WI38 (cell line): ENCODE data around the gene PDCD4.

Experiments used
- H3K4me3 ChIP-seq: 2 replicates; pipeline ENCODE4 v1.5.1; 2011; ENCODE audit warnings: low read depth, mild to moderate bottlenecking, control low read depth, low read length
- TF ChIP-seq, protein P1 (sequence below): IDR thresholded peaks from 2 replicates; pipeline ENCODE4 v1.5.1; 2012; ENCODE audit warnings: low read depth, mild to moderate bottlenecking, control low read depth, low read length

PDCD4 gene

DNA sequence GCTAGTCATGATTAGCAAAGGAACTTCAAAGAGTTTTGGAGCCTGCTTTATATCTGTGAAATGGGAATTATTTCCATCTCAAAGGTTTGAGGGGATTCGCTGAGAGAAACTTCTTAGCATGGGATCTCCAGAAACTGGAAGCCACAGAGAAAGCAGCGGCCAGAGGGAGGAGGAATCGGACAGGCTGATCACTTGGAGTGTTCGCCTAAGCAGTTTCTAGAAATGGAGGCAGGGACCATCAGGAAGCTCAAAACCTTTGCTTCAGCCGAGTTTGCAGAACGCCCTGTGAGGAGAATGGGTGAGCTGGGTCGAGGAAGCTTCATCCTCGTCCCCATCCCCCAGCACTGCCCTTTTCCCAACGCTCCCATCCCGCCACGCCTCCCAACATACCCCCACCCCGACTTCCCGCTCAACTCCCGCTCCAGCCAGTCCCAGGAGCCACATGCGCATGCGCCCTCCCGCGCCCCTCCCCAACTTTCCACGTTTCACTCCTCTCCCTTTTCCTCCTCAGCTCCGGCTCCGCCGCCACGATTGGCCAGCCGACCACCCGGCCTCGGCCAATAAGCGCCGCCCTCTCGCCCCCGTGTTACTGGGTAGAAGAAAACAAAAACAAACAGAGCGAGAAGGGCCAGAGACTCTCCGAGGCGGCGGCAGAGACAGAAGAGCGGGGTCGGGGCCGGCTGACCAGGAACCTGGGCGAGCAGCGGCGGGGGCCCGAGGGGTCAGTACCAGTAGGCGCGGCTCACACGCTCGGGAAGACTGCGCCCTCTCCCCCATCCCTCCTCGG is at the start of gene PDCD4:
TSS of gene PDCD4 (plus strand) at position 631 of the 787 bp plus-strand sequence. CDS start 4,100 bp downstream, outside the sequence.
- TF ChIP-seq, protein P1, sequence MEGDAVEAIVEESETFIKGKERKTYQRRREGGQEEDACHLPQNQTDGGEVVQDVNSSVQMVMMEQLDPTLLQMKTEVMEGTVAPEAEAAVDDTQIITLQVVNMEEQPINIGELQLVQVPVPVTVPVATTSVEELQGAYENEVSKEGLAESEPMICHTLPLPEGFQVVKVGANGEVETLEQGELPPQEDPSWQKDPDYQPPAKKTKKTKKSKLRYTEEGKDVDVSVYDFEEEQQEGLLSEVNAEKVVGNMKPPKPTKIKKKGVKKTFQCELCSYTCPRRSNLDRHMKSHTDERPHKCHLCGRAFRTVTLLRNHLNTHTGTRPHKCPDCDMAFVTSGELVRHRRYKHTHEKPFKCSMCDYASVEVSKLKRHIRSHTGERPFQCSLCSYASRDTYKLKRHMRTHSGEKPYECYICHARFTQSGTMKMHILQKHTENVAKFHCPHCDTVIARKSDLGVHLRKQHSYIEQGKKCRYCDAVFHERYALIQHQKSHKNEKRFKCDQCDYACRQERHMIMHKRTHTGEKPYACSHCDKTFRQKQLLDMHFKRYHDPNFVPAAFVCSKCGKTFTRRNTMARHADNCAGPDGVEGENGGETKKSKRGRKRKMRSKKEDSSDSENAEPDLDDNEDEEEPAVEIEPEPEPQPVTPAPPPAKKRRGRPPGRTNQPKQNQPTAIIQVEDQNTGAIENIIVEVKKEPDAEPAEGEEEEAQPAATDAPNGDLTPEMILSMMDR = no peak
- peak within 1 kb of the TSS; percentile 85 for H3K4me3 ChIP-seq

DNA sequence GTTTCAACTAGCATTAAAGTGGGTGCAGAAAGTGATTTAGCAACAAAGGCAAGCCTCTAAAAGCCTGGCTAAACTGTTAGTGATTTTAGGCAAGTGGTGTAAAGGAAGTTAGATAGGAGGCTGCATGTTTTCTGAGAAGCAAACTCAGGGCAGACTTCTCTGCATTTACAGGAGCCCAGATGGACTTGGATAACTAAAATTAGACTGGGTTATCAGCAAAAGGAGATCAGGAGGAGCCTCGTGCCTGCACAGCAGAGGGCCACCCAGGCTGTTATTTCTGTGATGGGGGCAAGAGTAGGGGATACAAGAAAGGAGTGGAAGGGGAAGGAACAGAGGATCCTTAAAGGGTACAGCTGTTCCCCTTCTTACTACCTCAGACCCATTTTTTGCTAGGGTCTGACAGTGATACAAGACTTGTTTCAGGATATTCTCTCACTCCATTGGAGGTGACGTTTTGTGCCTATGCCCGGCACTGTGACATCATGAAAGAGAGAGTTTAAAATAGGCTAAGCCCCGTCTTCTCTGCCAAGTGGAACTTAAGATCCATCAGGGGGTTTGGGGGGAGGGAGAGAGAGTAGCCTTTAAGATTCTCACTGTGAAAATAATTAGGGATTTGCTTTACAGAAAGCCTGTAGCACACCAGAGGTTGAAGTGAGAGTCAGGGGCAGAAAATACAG is 49.6 kb upstream of the PDCD4 start:
- H3K4me3 ChIP-seq = no peak overlapping the region
- TF ChIP-seq, protein P1 = no peak

DNA sequence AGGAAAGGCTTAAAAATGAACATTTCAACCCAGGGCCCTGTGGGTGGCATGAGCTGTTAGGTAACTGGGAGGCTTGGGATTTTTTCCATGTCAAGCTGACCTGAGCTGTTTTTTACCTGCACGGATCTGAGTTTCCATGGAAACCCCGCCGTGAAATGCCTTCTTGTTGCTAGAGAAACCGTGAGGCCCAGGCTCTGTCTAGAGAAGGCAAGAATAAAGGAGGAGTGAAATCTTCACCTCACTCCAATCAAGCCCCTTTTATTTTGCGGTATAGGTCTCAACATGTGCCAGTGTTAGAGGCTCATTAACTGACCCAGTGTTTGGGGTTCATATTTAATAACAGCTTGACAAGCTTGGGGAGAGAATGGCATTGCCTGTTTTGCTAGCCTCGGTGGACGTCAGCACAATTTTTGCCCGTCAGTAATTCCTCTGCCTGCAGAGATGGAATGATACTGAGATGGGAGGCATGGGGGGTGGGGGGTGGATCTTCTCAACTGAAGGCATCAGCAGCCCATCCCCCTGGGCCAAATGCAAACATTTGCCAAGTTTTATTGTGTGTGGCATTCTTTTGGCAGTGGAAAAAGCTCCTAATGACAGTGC is 48.9 kb upstream of the PDCD4 start:
- no peak overlapping the region for H3K4me3 ChIP-seq
- TF ChIP-seq, protein P1 = no peak

DNA sequence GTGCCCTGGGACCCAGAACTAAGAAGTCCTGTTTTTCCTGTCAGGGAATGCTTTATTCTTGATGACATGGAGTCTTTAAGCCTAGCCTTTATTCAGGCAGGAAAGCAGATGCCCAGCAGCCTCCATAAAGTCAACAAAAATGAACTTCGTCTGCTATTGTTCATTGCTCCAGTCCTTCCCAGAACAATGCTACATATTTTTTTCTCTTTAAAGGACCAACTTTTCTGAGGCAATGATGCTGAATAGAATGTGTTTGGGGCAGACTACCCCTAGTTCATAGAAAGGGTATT is 47.6 kb upstream of the PDCD4 start:
- no peak overlapping the region for H3K4me3 ChIP-seq
- TF ChIP-seq, protein P1 = no peak

DNA sequence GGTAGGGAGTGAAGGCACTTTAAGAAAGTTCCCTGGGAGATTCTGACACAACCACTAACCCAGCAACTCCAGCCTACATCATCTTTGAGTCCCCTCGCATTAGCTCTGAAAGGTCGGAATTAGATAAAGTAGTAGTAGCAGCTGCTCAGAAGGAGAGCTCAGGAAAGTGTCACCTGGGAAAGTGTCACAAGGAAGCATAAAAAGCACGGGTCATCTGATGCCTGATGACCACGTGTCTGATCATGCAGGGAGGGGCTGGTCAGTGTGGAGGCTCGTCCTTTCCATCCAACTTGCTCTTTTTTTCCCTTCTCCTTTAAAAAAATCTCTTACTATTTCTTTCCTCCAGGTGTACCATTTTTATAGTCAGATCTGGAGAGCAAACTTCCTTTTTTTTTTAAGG is 47.1 kb upstream of the PDCD4 start:
- TF ChIP-seq, protein P1 = no peak

DNA sequence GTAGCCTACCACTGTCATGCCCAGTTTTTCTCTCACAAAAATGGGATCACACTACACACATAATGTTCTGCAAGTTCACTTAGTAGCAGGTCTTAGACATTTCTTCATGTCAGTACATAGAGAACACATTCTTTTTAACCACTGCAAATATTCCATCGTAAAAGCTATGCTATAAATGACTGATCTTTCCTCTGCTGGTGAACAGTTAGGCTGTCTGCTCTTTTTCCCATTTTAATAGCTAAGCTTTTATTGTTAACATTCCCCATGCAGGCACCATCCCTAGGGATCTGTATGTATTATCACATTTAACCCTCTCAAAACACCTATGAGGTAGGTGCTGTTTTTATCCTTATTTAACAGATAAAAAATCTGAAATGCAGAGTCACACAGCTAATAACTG is 46.2 kb upstream of the PDCD4 start:
- TF ChIP-seq, protein P1 = no peak
- no peak overlapping the region for H3K4me3 ChIP-seq

More for the DNA sequence above, 47.1 kb upstream of the PDCD4 start:
- no peak overlapping the region for H3K4me3 ChIP-seq

DNA sequence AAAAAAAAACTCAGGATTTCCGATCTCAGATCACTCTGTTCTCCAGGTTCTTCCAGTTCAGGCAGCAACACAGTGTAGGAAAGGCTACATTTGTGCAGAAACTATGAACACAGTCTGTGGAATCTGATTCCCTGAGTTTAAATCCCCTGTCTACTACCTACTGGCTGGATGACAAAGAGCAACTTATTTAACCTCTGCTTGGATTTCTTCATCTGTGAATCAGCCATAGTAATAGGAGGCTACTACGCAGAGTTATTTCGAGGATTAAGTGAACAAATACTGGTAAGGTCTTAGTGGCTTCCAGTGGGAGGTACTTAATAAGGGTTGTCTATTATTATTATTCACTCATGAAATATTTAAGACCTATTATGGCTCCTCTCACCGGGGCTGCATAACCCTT is 44.3 kb upstream of the PDCD4 start:
- no peak overlapping the region for H3K4me3 ChIP-seq
- TF ChIP-seq, protein P1 = no peak
